HCT116 (cell line): Measurements from ENCODE around the gene EXD2. TPM values are rescaled to one million over a fixed set of nuclear protein-coding genes. Genes with fewer than 3 reads are reported as not detected.

Source experiments
- ATAC-seq: fragments of 200-7000 bp; cut with Tn5 transposase; 2 replicates; pipeline ENCODE4 v1.9.1; 2020; ENCODE audit warnings: mild to moderate bottlenecking, moderate library complexity
- BruUV-seq: library from RNA; stranded (reverse); fragments of 400-500 nt; replicated peaks from 2 replicates; lab custom pipeline; 2021; lab: Mats Ljungman, UMichigan
- CTCF ChIA-PET: fragments of 300-600 bp; sonication (Branson Sonifier 250); formaldehyde crosslinking; loops from one replicate; lab custom pipeline; 2021; ENCODE audit warnings: antibody characterized with exemption; lab: Charles Lee
- POLR2A ChIA-PET: fragments of 300-600, 350-600 bp; sonication (Branson Sonifier 250); formaldehyde crosslinking; loops from one replicate; lab custom pipeline; 2021; ENCODE audit warnings: antibody characterized with exemption; lab: Charles Lee
- RAD21 ChIA-PET, 2 experiments: fragments of 300-600 bp; sonication (Branson Sonifier 250); formaldehyde crosslinking; loops; one replicate each; lab custom pipeline; 2023; ENCODE audit warnings: low total read pairs in 2 of 2; ENCODE audit not compliant: uncharacterized antibody in 2 of 2, unreplicated experiment in 2 of 2, low non-redundant PET in 1 of 2; lab: Charles Lee
- DNase-seq: peaks from one replicate; pipeline ENCODE4 v3.0.0-alpha.2; 2010; ENCODE audit warnings: low read depth, low spot score
- H2AFZ ChIP-seq: fragments of 200-600 bp; shearing (Covaris generic), sonication (generic); 2 replicates; pipeline ENCODE4 v1.6.1; 2017; ENCODE audit warnings: low read depth, mixed run types, mixed read lengths, antibody characterized with exemption, low read length; ENCODE audit not compliant: poor library complexity, severe bottlenecking
- H3K27ac ChIP-seq: 2 replicates; pipeline ENCODE4 v1.5.1; 2012; ENCODE audit warnings: low read depth, low read length
- H3K27me3 ChIP-seq: fragments of 200-600 bp; sonication (generic); 2 replicates; pipeline ENCODE4 v1.6.1; 2016; ENCODE audit warnings: mixed run types, low read length, mixed read lengths; ENCODE audit not compliant: insufficient read depth
- H3K36me3 ChIP-seq, 2 experiments: fragments of 200-500 bp in 1 of 2; fragments of 200-600 bp in 1 of 2; sonication (Bioruptor generic) in 1 of 2; sonication (generic) in 1 of 2; 2 replicates each; pipeline versions ENCODE4 v1.5.1 to v1.6.1; 2014 to 2016; ENCODE audit warnings: low read length in 2 of 2, inconsistent platforms in 1 of 2, mixed read lengths in 1 of 2, mixed run types in 1 of 2; ENCODE audit not compliant: insufficient read depth in 2 of 2, control insufficient read depth in 1 of 2
- H3K4me1 ChIP-seq, 2 experiments: fragments of 200-600 bp in 1 of 2; sonication (generic) in 1 of 2; 2 replicates each; pipeline versions ENCODE4 v1.5.1 to v1.6.1; 2012 to 2017; ENCODE audit warnings: low read length in 2 of 2, inconsistent platforms in 1 of 2, mild to moderate bottlenecking in 1 of 2, mixed read lengths in 1 of 2, mixed run types in 1 of 2, moderate library complexity in 1 of 2; ENCODE audit not compliant: insufficient read depth in 2 of 2, control insufficient read depth in 1 of 2
- H3K4me2 ChIP-seq: fragments of 200-600 bp; sonication (generic); 2 replicates; pipeline ENCODE4 v1.6.1; 2017; ENCODE audit warnings: mixed run types, low read length, mixed read lengths
- H3K4me3 ChIP-seq, 2 experiments: fragments of 200-600 bp in 1 of 2; sonication (generic) in 1 of 2; replicated peaks in 1 of 2; 2 replicates each; pipeline ENCODE4 v1.5.1; 2011 to 2016; ENCODE audit warnings: low read length in 2 of 2, control low read depth in 1 of 2, low read depth in 1 of 2, mild to moderate bottlenecking in 1 of 2, mixed read lengths in 1 of 2, mixed run types in 1 of 2
- H3K79me2 ChIP-seq: fragments of 200-600 bp; sonication (generic); 2 replicates; pipeline ENCODE4 v1.6.1; 2017; ENCODE audit warnings: mild to moderate bottlenecking, mixed run types, low read length, moderate library complexity, mixed read lengths; ENCODE audit not compliant: insufficient read depth
- H3K9ac ChIP-seq: fragments of 200-600 bp; sonication (generic); 2 replicates; pipeline ENCODE4 v1.6.1; 2016; ENCODE audit warnings: low read length, mixed read lengths
- H3K9me2 ChIP-seq: fragments of 200-600 bp; sonication (generic), shearing (Covaris generic); 2 replicates; pipeline ENCODE4 v1.6.1; 2017; ENCODE audit warnings: mixed run types, mild to moderate bottlenecking, moderate library complexity; ENCODE audit not compliant: insufficient read depth
- H3K9me3 ChIP-seq, 2 experiments: fragments of 200-500 bp in 1 of 2; fragments of 200-600 bp in 1 of 2; sonication (Bioruptor generic) in 1 of 2; sonication (generic) in 1 of 2; 2 replicates each; pipeline ENCODE4 v1.6.1; 2014 to 2017; ENCODE audit warnings: low read length in 2 of 2, mixed read lengths in 2 of 2, inconsistent platforms in 1 of 2, low read depth in 1 of 2, mild to moderate bottlenecking in 1 of 2, mixed run types in 1 of 2, moderate library complexity in 1 of 2; ENCODE audit not compliant: control insufficient read depth in 1 of 2, insufficient read depth in 1 of 2
- H4K20me1 ChIP-seq: fragments of 200-600 bp; sonication (generic), shearing (Covaris generic); 2 replicates; pipeline ENCODE4 v1.6.1; 2017; ENCODE audit warnings: mixed run types, mild to moderate bottlenecking, moderate library complexity; ENCODE audit not compliant: insufficient read depth
- CBX3 ChIP-seq: IDR thresholded peaks from 2 replicates; pipeline ENCODE4 v1.6.1; 2012; ENCODE audit warnings: low read depth
- CEBPB ChIP-seq: IDR thresholded peaks from 2 replicates; pipeline ENCODE4 v1.6.1; 2012; ENCODE audit warnings: low read depth
- EGR1 ChIP-seq: IDR thresholded peaks from 2 replicates; pipeline ENCODE4 v1.6.1; 2012; ENCODE audit warnings: low read depth
- ELF1 ChIP-seq: IDR thresholded peaks from 2 replicates; pipeline ENCODE4 v1.6.1; 2012; ENCODE audit warnings: low read depth, borderline replicate concordance
- EZH2phosphoT487 ChIP-seq: fragments of 200-600 bp; IDR thresholded peaks from 2 replicates; pipeline ENCODE4 v1.6.1; 2018; ENCODE audit warnings: antibody characterized with exemption, borderline replicate concordance
- FOSL1 ChIP-seq: IDR thresholded peaks from 2 replicates; pipeline ENCODE4 v1.6.1; 2012; ENCODE audit warnings: low read depth
- JUND ChIP-seq: IDR thresholded peaks from 2 replicates; pipeline ENCODE4 v1.6.1; 2012
- POLR2A ChIP-seq: IDR thresholded peaks from 2 replicates; pipeline ENCODE4 v1.7.0; 2011; ENCODE audit warnings: borderline replicate concordance; ENCODE audit not compliant: insufficient read depth, insufficient read length; ENCODE audit errors: extremely low read depth
- POLR2AphosphoS5 ChIP-seq: IDR thresholded peaks from 2 replicates; pipeline ENCODE4 v1.6.1; 2011; ENCODE audit warnings: mild to moderate bottlenecking, low read depth, low read length, moderate library complexity
- RAD21 ChIP-seq: IDR thresholded peaks from 2 replicates; pipeline ENCODE4 v1.6.1; 2012; ENCODE audit warnings: low read depth, mild to moderate bottlenecking
- SIN3A ChIP-seq: IDR thresholded peaks from 2 replicates; pipeline ENCODE4 v1.6.1; 2012; ENCODE audit warnings: low read depth
- SP1 ChIP-seq: IDR thresholded peaks from 2 replicates; pipeline ENCODE4 v1.6.1; 2012; ENCODE audit warnings: low read depth
- SRF ChIP-seq: IDR thresholded peaks from 2 replicates; pipeline ENCODE4 v1.6.1; 2012; ENCODE audit warnings: low read depth
- YY1 ChIP-seq: IDR thresholded peaks from 2 replicates; pipeline ENCODE4 v1.6.1; 2011; ENCODE audit warnings: low read length, low read depth, moderate library complexity, mild to moderate bottlenecking; ENCODE audit not compliant: insufficient replicate concordance; ENCODE audit errors: extremely low read depth
- intact Hi-C: fragments of 100-400 bp; cut with micrococcal nuclease; formaldehyde crosslinking; loops from 2 replicates; pipeline ENCODE4 v1.10.0; 2022
- total RNA-seq: library from RNA; stranded (reverse); gene quantifications from one replicate; pipeline ENCODE4 v1.2.1, GENCODE V29; 2021; ENCODE audit not compliant: unreplicated experiment
- TF ChIP-seq, protein P1 (sequence below), 3 experiments: fragments of 200-600 bp in 1 of 3; sonication (generic) in 1 of 3; IDR thresholded peaks in 2 of 3; conservative IDR thresholded peaks in 1 of 3; 2 replicates each; pipeline ENCODE4 v1.5.1; 2012 to 2017; ENCODE audit warnings: low read depth in 2 of 3, low read length in 2 of 3, antibody characterized with exemption in 1 of 3, borderline replicate concordance in 1 of 3, control low read depth in 1 of 3, mild to moderate bottlenecking in 1 of 3, mixed read lengths in 1 of 3, mixed run types in 1 of 3, moderate library complexity in 1 of 3; ENCODE audit not compliant: insufficient read depth in 1 of 3
- TF ChIP-seq, protein P2 (sequence below): IDR thresholded peaks from 2 replicates; pipeline ENCODE4 v1.6.1; 2012
- TF ChIP-seq, protein P3 (sequence below): IDR thresholded peaks from 2 replicates; pipeline ENCODE4 v1.6.1; 2012; ENCODE audit warnings: low read depth
- TF ChIP-seq, protein P4 (sequence below): IDR thresholded peaks from 2 replicates; pipeline ENCODE4 v1.6.1; 2011; ENCODE audit warnings: mild to moderate bottlenecking, low read length, moderate library complexity; ENCODE audit not compliant: insufficient replicate concordance; ENCODE audit errors: extremely low read depth
- TF ChIP-seq, protein P5 (sequence below): IDR thresholded peaks from 2 replicates; pipeline ENCODE4 v1.6.1; 2012

Gene EXD2
- total RNA-seq, 1 experiment from 2014 or later: 20.2 TPM

DNA sequence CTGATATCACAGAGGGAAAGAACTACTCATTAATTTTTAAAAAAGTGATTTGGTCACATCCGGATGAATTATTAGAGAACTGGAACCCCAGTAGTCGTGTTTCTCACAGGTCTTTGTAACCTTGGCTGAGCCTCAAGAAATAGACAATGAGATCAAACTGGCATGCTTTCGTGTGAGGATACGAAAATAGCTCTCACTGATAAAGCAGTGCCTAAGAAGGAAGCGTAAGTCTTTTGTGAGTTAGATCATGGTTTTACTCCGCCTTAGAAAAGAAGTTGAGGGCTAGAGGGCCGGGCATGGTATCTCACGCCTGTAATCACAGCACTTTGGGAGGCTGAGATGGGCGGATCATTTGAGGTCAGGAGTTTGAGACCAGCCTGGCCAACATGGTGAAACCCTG lies 34.9 kb downstream of the EXD2 start:
- H2AFZ ChIP-seq: no peak overlapping the region
- H3K4me3 ChIP-seq: no peak overlapping the region
- RAD21 ChIA-PET: no interaction called here
- TF ChIP-seq YY1 (no peak), CEBPB (no peak), EGR1 (no peak), RAD21 (no peak), EZH2phosphoT487 (no peak), SP1 (no peak), CBX3 (no peak), JUND (no peak), FOSL1 (no peak), POLR2AphosphoS5 (no peak), SIN3A (no peak), ELF1 (no peak), POLR2A (no peak), SRF (no peak)
- TF ChIP-seq, protein P1, sequence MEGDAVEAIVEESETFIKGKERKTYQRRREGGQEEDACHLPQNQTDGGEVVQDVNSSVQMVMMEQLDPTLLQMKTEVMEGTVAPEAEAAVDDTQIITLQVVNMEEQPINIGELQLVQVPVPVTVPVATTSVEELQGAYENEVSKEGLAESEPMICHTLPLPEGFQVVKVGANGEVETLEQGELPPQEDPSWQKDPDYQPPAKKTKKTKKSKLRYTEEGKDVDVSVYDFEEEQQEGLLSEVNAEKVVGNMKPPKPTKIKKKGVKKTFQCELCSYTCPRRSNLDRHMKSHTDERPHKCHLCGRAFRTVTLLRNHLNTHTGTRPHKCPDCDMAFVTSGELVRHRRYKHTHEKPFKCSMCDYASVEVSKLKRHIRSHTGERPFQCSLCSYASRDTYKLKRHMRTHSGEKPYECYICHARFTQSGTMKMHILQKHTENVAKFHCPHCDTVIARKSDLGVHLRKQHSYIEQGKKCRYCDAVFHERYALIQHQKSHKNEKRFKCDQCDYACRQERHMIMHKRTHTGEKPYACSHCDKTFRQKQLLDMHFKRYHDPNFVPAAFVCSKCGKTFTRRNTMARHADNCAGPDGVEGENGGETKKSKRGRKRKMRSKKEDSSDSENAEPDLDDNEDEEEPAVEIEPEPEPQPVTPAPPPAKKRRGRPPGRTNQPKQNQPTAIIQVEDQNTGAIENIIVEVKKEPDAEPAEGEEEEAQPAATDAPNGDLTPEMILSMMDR (IDR thresholded peaks at IDR 0.05 in 2 of 3, conservative IDR thresholded peaks at IDR 0.05 in 1 of 3; ENCODE audit: borderline replicate concordance in 1 of 3, insufficient read depth in 1 of 3, low read depth in 2 of 3, low read length in 2 of 3): no peak
- TF ChIP-seq, protein P2, sequence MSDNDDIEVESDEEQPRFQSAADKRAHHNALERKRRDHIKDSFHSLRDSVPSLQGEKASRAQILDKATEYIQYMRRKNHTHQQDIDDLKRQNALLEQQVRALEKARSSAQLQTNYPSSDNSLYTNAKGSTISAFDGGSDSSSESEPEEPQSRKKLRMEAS: no peak
- TF ChIP-seq, protein P3, sequence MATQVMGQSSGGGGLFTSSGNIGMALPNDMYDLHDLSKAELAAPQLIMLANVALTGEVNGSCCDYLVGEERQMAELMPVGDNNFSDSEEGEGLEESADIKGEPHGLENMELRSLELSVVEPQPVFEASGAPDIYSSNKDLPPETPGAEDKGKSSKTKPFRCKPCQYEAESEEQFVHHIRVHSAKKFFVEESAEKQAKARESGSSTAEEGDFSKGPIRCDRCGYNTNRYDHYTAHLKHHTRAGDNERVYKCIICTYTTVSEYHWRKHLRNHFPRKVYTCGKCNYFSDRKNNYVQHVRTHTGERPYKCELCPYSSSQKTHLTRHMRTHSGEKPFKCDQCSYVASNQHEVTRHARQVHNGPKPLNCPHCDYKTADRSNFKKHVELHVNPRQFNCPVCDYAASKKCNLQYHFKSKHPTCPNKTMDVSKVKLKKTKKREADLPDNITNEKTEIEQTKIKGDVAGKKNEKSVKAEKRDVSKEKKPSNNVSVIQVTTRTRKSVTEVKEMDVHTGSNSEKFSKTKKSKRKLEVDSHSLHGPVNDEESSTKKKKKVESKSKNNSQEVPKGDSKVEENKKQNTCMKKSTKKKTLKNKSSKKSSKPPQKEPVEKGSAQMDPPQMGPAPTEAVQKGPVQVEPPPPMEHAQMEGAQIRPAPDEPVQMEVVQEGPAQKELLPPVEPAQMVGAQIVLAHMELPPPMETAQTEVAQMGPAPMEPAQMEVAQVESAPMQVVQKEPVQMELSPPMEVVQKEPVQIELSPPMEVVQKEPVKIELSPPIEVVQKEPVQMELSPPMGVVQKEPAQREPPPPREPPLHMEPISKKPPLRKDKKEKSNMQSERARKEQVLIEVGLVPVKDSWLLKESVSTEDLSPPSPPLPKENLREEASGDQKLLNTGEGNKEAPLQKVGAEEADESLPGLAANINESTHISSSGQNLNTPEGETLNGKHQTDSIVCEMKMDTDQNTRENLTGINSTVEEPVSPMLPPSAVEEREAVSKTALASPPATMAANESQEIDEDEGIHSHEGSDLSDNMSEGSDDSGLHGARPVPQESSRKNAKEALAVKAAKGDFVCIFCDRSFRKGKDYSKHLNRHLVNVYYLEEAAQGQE: no peak
- TF ChIP-seq, protein P4, sequence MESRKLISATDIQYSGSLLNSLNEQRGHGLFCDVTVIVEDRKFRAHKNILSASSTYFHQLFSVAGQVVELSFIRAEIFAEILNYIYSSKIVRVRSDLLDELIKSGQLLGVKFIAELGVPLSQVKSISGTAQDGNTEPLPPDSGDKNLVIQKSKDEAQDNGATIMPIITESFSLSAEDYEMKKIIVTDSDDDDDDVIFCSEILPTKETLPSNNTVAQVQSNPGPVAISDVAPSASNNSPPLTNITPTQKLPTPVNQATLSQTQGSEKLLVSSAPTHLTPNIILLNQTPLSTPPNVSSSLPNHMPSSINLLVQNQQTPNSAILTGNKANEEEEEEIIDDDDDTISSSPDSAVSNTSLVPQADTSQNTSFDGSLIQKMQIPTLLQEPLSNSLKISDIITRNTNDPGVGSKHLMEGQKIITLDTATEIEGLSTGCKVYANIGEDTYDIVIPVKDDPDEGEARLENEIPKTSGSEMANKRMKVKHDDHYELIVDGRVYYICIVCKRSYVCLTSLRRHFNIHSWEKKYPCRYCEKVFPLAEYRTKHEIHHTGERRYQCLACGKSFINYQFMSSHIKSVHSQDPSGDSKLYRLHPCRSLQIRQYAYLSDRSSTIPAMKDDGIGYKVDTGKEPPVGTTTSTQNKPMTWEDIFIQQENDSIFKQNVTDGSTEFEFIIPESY: no peak
- TF ChIP-seq, protein P5, sequence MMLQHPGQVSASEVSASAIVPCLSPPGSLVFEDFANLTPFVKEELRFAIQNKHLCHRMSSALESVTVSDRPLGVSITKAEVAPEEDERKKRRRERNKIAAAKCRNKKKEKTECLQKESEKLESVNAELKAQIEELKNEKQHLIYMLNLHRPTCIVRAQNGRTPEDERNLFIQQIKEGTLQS: no peak
- no peaks in the 10 kb centered on the region for H3K27me3 ChIP-seq
- no peak for ATAC-seq
- H3K9ac ChIP-seq: no peak overlapping the region
- DNase-seq: no peak
- H3K27ac ChIP-seq: no peak overlapping the region
- BruUV-seq: no TSS peak
- intact Hi-C loops: no loop called here
- no peaks in the 10 kb centered on the region for H4K20me1 ChIP-seq
- POLR2A ChIA-PET: no interaction called here
- CTCF ChIA-PET: no interaction called here
- no peaks in the 10 kb centered on the region for H3K9me3 ChIP-seq
- no peaks in the 10 kb centered on the region for H3K4me1 ChIP-seq
- no peak overlapping the region for H3K4me2 ChIP-seq
- no peaks in the 10 kb centered on the region for H3K79me2 ChIP-seq
- H3K36me3 ChIP-seq: peaks cover 0 to 3% of the 10 kb centered on the region in 2 experiments; a peak in 1 of 4 replicates
- no peaks in the 10 kb centered on the region for H3K9me2 ChIP-seq
